ENCODE measurements around the gene C1QTNF6.

DNA sequence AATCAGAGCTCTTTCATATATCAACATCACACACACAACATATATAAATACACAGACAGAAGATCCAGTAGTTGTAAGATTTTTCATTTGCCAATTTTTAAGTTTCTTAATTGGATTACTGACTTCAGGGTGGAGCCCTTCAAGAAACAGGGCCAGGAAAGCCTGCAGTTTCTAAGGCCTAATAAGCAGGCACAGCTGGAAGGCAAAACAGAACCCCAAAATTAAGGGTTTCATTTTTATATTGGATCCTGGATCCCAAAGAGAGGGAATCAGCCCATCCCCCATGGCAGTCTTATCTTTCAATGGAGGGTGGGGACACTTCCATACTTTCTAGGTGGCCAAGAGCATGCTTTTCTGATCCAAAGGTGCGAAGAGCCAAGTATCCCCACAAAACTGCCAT lies 4.7 kb upstream of the C1QTNF6 start:
- TF ChIP-seq GATA2 (IDR thresholded peaks at IDR 0.05; ENCODE audit: low read depth, low read length), result no peak
- no peak for TF ChIP-seq GATA3 (IDR thresholded peaks at IDR 0.05; ENCODE audit: low read depth, low read length)
